Lower lobe of right lung (tissue), 2 donors: ENCODE data around the gene ERAS. TPM values are rescaled to one million over a fixed set of nuclear protein-coding genes. Genes with fewer than 3 reads are reported as not detected.

Experiments used
- ATAC-seq, 2 donors: fragments of 200-7000 bp; cut with Tn5 transposase; one replicate each; pipeline ENCODE4 v1.9.1; 2020 to 2022; ENCODE audit warnings: mild to moderate bottlenecking in 2 of 2, moderate library complexity in 2 of 2
- DNase-seq: peaks from one replicate; pipeline ENCODE4 v3.0.0-alpha.2; 2020
- H3K27ac ChIP-seq: fragments of 200-600 bp; one replicate; pipeline ENCODE4 v1.8.0; 2022
- H3K27me3 ChIP-seq: fragments of 200-600 bp; one replicate; pipeline ENCODE4 v1.8.0; 2022; ENCODE audit warnings: low read depth
- H3K36me3 ChIP-seq: fragments of 200-600 bp; one replicate; pipeline ENCODE4 v1.8.0; 2022; ENCODE audit warnings: mild to moderate bottlenecking
- H3K4me1 ChIP-seq: fragments of 200-600 bp; one replicate; pipeline ENCODE4 v1.8.0; 2022
- H3K4me3 ChIP-seq: fragments of 200-600 bp; one replicate; pipeline ENCODE4 v1.8.0; 2022; ENCODE audit warnings: mild to moderate bottlenecking
- H3K9me3 ChIP-seq: fragments of 200-600 bp; one replicate; pipeline ENCODE4 v1.8.0; 2022
- intact Hi-C: fragments of 100-400 bp; cut with DNase I; formaldehyde crosslinking; loops from one replicate; pipeline ENCODE4 v1.11.0; 2022
- total RNA-seq: library from RNA; stranded (reverse); fragmentation: NEBNext Ultra II Directional; extraction: Animal tissue kit (Norgen Biotek cat#: 25700); gene quantifications from one replicate; pipeline ENCODE4 v1.2.1, GENCODE V29; 2021
- TF ChIP-seq, protein P1 (sequence below): fragments of 200-600 bp; IDR thresholded peaks from one replicate; pipeline ENCODE4 v1.8.0; 2022; ENCODE audit warnings: antibody characterized with exemption, mild to moderate bottlenecking
- donor health status: DM: no; HTN: yes; CAD: no; lungs with severe emphysema.

Gene ERAS
- total RNA-seq, 1 donor from 2014 or later: not detected

DNA sequence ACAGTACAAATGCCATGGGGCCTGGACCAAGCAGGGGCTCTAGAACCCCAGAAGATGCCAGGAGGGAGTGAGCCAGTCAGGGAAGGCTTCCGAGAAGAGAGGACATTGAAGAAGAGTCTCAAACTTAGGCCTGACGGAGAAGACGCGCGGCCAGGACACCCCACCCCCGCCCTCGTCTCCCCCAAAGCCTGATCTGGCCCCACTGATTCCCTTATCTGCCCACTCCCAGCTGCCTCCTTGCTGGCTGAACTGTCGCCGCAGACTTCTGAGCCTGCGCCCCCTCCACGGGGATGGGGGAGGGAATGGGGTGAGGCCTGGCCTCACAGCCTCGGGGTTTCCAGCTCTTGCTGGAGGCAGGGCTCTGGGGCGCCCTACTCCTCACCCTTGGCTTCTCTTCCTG is 43.5 kb upstream of the ERAS start:
- no peaks in the 10 kb centered on the region for H3K27me3 ChIP-seq
- no peaks in the 10 kb centered on the region for H3K9me3 ChIP-seq
- no peaks in the 10 kb centered on the region for H3K4me1 ChIP-seq
- intact Hi-C loops: no loop called here
- ATAC-seq: no peak
- no peak for DNase-seq
- no peak overlapping the region for H3K4me3 ChIP-seq
- TF ChIP-seq, protein P1, sequence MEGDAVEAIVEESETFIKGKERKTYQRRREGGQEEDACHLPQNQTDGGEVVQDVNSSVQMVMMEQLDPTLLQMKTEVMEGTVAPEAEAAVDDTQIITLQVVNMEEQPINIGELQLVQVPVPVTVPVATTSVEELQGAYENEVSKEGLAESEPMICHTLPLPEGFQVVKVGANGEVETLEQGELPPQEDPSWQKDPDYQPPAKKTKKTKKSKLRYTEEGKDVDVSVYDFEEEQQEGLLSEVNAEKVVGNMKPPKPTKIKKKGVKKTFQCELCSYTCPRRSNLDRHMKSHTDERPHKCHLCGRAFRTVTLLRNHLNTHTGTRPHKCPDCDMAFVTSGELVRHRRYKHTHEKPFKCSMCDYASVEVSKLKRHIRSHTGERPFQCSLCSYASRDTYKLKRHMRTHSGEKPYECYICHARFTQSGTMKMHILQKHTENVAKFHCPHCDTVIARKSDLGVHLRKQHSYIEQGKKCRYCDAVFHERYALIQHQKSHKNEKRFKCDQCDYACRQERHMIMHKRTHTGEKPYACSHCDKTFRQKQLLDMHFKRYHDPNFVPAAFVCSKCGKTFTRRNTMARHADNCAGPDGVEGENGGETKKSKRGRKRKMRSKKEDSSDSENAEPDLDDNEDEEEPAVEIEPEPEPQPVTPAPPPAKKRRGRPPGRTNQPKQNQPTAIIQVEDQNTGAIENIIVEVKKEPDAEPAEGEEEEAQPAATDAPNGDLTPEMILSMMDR: no peak
- H3K36me3 ChIP-seq: no peaks in the 10 kb centered on the region
- no peak overlapping the region for H3K27ac ChIP-seq

DNA sequence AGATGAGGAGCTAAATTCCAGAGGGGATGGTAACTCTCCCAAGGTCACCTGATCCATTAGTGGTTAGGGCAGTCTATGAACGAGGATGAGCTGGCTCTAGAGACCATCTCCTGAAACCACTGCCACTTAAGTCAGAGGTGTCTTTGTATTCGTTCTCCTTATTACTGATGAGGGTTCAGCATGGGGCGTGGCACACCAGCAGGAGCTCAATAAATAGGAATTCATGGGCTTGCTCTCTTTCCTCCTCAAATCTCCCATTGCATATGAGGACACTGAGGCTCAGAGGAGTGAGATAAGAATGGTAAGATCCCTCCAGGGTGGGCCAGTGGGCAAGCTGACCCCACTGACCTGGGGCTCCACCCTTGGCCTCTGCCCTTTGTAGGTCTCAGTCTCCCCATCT is 41.6 kb upstream of the ERAS start:
- no peaks in the 10 kb centered on the region for H3K27me3 ChIP-seq
- H3K9me3 ChIP-seq: no peaks in the 10 kb centered on the region
- intact Hi-C loops: no loop called here
- TF ChIP-seq, protein P1: no peak
- no peak overlapping the region for H3K27ac ChIP-seq
- no peak overlapping the region for H3K4me3 ChIP-seq
- H3K4me1 ChIP-seq: no peaks in the 10 kb centered on the region
- no peak for DNase-seq
- H3K36me3 ChIP-seq: no peaks in the 10 kb centered on the region
- no peak for ATAC-seq

DNA sequence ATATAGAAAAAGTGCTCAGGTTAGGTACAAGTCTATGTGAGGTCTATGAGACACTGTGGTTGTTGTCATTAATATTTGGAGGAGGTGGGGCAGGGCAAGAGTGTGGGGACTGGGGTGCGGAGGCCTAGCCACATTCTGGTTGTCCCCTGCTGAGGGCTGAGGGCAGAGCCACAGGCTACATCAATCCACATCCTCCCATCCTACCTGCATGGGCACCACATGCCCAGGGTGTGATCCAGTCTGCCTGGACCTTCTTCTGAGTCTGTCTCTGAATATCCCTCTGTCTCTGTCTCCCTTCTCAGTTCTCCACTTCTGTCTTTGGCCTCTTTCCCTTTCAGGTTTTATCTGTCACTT is 41.1 kb upstream of the ERAS start:
- no peaks in the 10 kb centered on the region for H3K27me3 ChIP-seq
- no peaks in the 10 kb centered on the region for H3K9me3 ChIP-seq
- TF ChIP-seq, protein P1: no peak
- no peak overlapping the region for H3K27ac ChIP-seq
- DNase-seq: no peak
- no peaks in the 10 kb centered on the region for H3K36me3 ChIP-seq
- no peak for ATAC-seq
- no peaks in the 10 kb centered on the region for H3K4me1 ChIP-seq
- H3K4me3 ChIP-seq: no peak overlapping the region
- intact Hi-C loops: no loop called here

DNA sequence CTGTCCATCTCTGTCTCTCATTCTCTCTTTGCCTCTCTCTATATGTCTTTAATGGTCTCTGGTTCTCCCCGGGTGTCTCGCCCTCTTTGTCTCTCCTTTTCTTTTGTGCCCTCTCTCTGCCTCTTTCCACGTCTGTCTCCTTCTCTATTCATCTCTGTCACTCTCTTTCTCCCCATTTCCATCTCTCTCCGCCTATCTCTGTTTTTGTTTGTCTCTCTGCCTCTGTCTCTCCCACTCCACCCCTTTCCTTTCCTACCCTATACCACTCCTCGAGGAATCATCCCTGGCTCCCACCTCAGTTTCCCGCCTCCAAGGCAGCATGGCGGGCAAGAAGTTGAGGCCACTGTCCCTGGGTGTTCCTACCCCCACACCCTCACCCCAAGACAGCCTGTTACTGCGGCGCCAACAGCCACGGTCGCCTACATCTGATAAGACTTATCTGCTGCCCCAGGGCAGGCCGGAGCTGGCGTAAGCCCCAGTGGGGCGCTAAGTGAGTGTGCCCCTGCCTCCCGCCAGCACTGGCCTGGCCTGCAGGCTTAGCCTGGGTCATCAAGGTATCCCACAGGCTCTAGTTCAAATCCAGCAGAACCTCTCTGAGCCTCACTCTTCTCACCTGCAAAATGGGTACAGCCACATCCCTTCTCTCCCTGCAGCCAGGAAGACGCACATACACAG is 40.6 kb upstream of the ERAS start:
- H3K27ac ChIP-seq: no peak overlapping the region
- H3K4me3 ChIP-seq: no peak overlapping the region
- no peaks in the 10 kb centered on the region for H3K4me1 ChIP-seq
- H3K9me3 ChIP-seq: no peaks in the 10 kb centered on the region
- DNase-seq (no peak), ATAC-seq (no peak)
- H3K36me3 ChIP-seq: no peaks in the 10 kb centered on the region
- H3K27me3 ChIP-seq: no peaks in the 10 kb centered on the region
- intact Hi-C loops: no loop called here
- TF ChIP-seq, protein P1: no peak

DNA sequence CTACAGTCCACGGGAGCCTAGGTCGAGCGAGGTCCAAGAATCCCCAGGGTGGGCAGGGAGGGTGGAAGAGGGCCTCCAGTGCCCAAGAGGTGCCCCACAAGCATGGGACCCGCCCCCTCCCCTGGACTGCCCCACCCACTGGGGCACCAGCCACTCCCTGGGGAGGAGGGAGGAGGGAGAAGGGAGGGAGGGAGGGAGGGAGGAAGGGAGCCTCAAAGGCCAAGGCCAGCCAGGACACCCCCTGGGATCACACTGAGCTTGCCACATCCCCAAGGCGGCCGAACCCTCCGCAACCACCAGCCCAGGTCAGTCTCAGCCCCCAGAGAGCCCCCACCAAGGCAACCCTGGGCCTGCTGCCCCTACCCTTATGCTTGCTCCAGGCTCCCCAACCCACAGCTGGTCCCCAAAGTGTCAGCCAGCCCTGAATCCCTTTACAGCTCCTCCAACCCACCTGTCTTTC is 39.9 kb upstream of the ERAS start, which contains the start of gene GATA1:
TSS of gene GATA1 (plus strand) at position 250 of the 460 bp plus-strand sequence. CDS start 4,520 bp downstream, outside the sequence.
- Histone ChIP-seq H3K9me3 (no peaks in the 10 kb centered on the region), H3K4me1 (no peaks in the 10 kb centered on the region), H3K27ac (no peak within 1 kb of the TSS), H3K36me3 (no peaks in the 10 kb centered on the region), H3K4me3 (no peak within 1 kb of the TSS), H3K27me3 (no peaks in the 10 kb centered on the region)
- intact Hi-C loops: no loop called here
- TF ChIP-seq, protein P1: no peak
- no peak for DNase-seq
- no peak for ATAC-seq
